Trophoblast cell (in vitro differentiated cells and primary cell): ENCODE measurements around the gene ARCN1.
"Not testable (repeated sequence)": the region's sequence is repeated elsewhere in the genome, so short reads cannot be mapped to it uniquely, and the experiment has no call there.

ENCODE experiments used
- DNase-seq, 2 donors: peaks; one replicate each; pipeline ENCODE4 v3.0.0-alpha.2; 2016
- H2AFZ ChIP-seq: 2 replicates; pipeline ENCODE4 v1.6.1; 2013; ENCODE audit warnings: low read length, moderate library complexity, mild to moderate bottlenecking; ENCODE audit not compliant: insufficient read depth, poor library complexity
- H2AK5ac ChIP-seq: 2 replicates; pipeline ENCODE4 v1.6.1; 2013; ENCODE audit warnings: mild to moderate bottlenecking, low read length
- H2BK120ac ChIP-seq: 2 replicates; pipeline ENCODE4 v1.6.1; 2013; ENCODE audit warnings: low read length, mild to moderate bottlenecking, moderate library complexity; ENCODE audit not compliant: insufficient read depth, poor library complexity
- H2BK12ac ChIP-seq: 2 replicates; pipeline ENCODE4 v1.6.1; 2013; ENCODE audit warnings: mild to moderate bottlenecking, low read length, moderate library complexity
- H2BK5ac ChIP-seq: 2 replicates; pipeline ENCODE4 v1.6.1; 2013; ENCODE audit warnings: low read length, low read depth, moderate library complexity, mild to moderate bottlenecking; ENCODE audit not compliant: poor library complexity
- H3K14ac ChIP-seq: 2 replicates; pipeline ENCODE4 v1.6.1; 2013; ENCODE audit warnings: mild to moderate bottlenecking, low read length
- H3K18ac ChIP-seq: 2 replicates; pipeline ENCODE4 v1.6.1; 2013; ENCODE audit warnings: mild to moderate bottlenecking, low read length
- H3K23ac ChIP-seq: 2 replicates; pipeline ENCODE4 v1.6.1; 2013; ENCODE audit warnings: low read length
- H3K27ac ChIP-seq: 2 replicates; pipeline ENCODE4 v1.5.1; 2013; ENCODE audit warnings: low read depth, mild to moderate bottlenecking, inconsistent platforms, low read length, moderate library complexity
- H3K27me3 ChIP-seq: 2 replicates; pipeline ENCODE4 v1.6.1; 2013; ENCODE audit warnings: inconsistent platforms, mild to moderate bottlenecking, low read length, moderate library complexity; ENCODE audit not compliant: insufficient read depth
- H3K36me3 ChIP-seq, 2 experiments: 1 replicate in 1 of 2; 2 replicates in 1 of 2; pipeline ENCODE4 v1.6.1; 2013; ENCODE audit warnings: low read length in 2 of 2, mild to moderate bottlenecking in 2 of 2, moderate library complexity in 1 of 2; ENCODE audit not compliant: insufficient read depth in 2 of 2, control insufficient read depth in 1 of 2
- H3K4ac ChIP-seq: 2 replicates; pipeline ENCODE4 v1.6.1; 2013; ENCODE audit warnings: low read depth, mild to moderate bottlenecking, low read length, moderate library complexity
- H3K4me1 ChIP-seq, 2 experiments: 1 replicate in 1 of 2; 2 replicates in 1 of 2; pipeline ENCODE4 v1.6.1; 2013; ENCODE audit warnings: low read length in 2 of 2, mild to moderate bottlenecking in 2 of 2, moderate library complexity in 1 of 2; ENCODE audit not compliant: insufficient read depth in 2 of 2, control insufficient read depth in 1 of 2
- H3K4me2 ChIP-seq: 2 replicates; pipeline ENCODE4 v1.6.1; 2013; ENCODE audit warnings: inconsistent platforms, mild to moderate bottlenecking, low read length, moderate library complexity
- H3K4me3 ChIP-seq: 2 replicates; pipeline ENCODE4 v1.5.1; 2013; ENCODE audit warnings: mild to moderate bottlenecking, low read depth, low read length, inconsistent platforms
- H3K79me1 ChIP-seq: one replicate; pipeline ENCODE4 v1.6.1; 2013; ENCODE audit warnings: low read length
- H3K79me2 ChIP-seq: 2 replicates; pipeline ENCODE4 v1.6.1; 2013; ENCODE audit warnings: low read length, mild to moderate bottlenecking; ENCODE audit not compliant: control insufficient read depth, insufficient read depth, poor library complexity
- H3K9ac ChIP-seq: 2 replicates; pipeline ENCODE4 v1.6.1; 2013; ENCODE audit warnings: mild to moderate bottlenecking, low read length
- H3K9me3 ChIP-seq: 2 replicates; pipeline ENCODE4 v1.6.1; 2013; ENCODE audit warnings: low read depth, mild to moderate bottlenecking, control low read depth, inconsistent platforms, low read length; ENCODE audit not compliant: insufficient read depth
- H4K12ac ChIP-seq: 2 replicates; pipeline ENCODE4 v1.6.1; 2013; ENCODE audit warnings: low read depth, mild to moderate bottlenecking, low read length, moderate library complexity
- H4K8ac ChIP-seq: 2 replicates; pipeline ENCODE4 v1.6.1; 2013; ENCODE audit warnings: low read depth, mild to moderate bottlenecking, low read length, moderate library complexity
- H4K91ac ChIP-seq: one replicate; pipeline ENCODE4 v1.6.1; 2013; ENCODE audit warnings: low read depth, mild to moderate bottlenecking, low read length, moderate library complexity
- WGBS: extraction: QIAGEN DNeasy Blood & Tissue Kit; methylation state at CpG from one replicate; pipeline ENCODE4 v1.1.7; 2013; ENCODE audit warnings: missing lambda C conversion rate; ENCODE audit not compliant: insufficient read length, insufficient coverage; ENCODE audit errors: extremely low coverage; 5-methylcytosine and 5-hydroxymethylcytosine counted together

Gene ARCN1

GRCh38 chr11:118592616-118593367, 20.6 kb downstream of the ARCN1 start:
- peaks cover 50 to 71% of the 10 kb centered on the region in 2 experiments for H3K36me3 ChIP-seq
- H3K9ac ChIP-seq: no peak overlapping the region
- H2BK12ac ChIP-seq: no peak overlapping the region
- no peak overlapping the region for H3K27ac ChIP-seq
- H2BK120ac ChIP-seq: no peak overlapping the region
- no peak overlapping the region for H3K18ac ChIP-seq
- WGBS: no CpG with 5 or more reads among the region's 2 CpGs
- H3K23ac ChIP-seq: no peak overlapping the region
- H2BK5ac ChIP-seq: no peak overlapping the region
- no peaks in the 10 kb centered on the region for H3K4me1 ChIP-seq
- no peak overlapping the region for H2AK5ac ChIP-seq
- H4K8ac ChIP-seq: no peak overlapping the region
- H3K14ac ChIP-seq: no peak overlapping the region
- no peak overlapping the region for H4K12ac ChIP-seq
- H3K79me2 ChIP-seq: no peaks in the 10 kb centered on the region
- H3K4me3 ChIP-seq: no peak overlapping the region
- no peak overlapping the region for H4K91ac ChIP-seq
- no peaks in the 10 kb centered on the region for H3K79me1 ChIP-seq
- no peak for DNase-seq
- no peaks in the 10 kb centered on the region for H3K27me3 ChIP-seq
- no peaks in the 10 kb centered on the region for H3K9me3 ChIP-seq
- H3K4me2 ChIP-seq: no peak overlapping the region
- no peak overlapping the region for H3K4ac ChIP-seq
- H2AFZ ChIP-seq: no peak overlapping the region

- not testable (repeated sequence) for H2AFZ ChIP-seq, H3K9me3 ChIP-seq, H3K14ac ChIP-seq, H2BK5ac ChIP-seq, H3K79me2 ChIP-seq, H3K79me1 ChIP-seq, H4K12ac ChIP-seq, H3K27me3 ChIP-seq, H2BK12ac ChIP-seq, H3K4me1 ChIP-seq, H3K4me3 ChIP-seq, H3K9ac ChIP-seq, H3K4me2 ChIP-seq, H3K4ac ChIP-seq, H2AK5ac ChIP-seq, H3K18ac ChIP-seq, H4K8ac ChIP-seq, H3K23ac ChIP-seq, H4K91ac ChIP-seq, H3K27ac ChIP-seq, H2BK120ac ChIP-seq
- peak in 1 of 2 donors; percentile 48 for DNase-seq
- peaks cover 46 to 69% of the 10 kb centered on the region in 2 experiments for H3K36me3 ChIP-seq
- WGBS: no CpG with 5 or more reads among the region's 5 CpGs
Observed at GRCh38 chr11:118594984-118595383, 22.8 kb downstream of the ARCN1 start.

- Histone ChIP-seq H4K12ac (no peak overlapping the region), H4K91ac (no peak overlapping the region), H2AFZ (no peak overlapping the region), H2AK5ac (no peak overlapping the region), H3K9ac (no peak overlapping the region), H3K79me2 (no peaks in the 10 kb centered on the region), H3K14ac (no peak overlapping the region), H3K18ac (no peak overlapping the region), H3K4me3 (no peak overlapping the region), H4K8ac (no peak overlapping the region), H2BK120ac (no peak overlapping the region), H3K36me3 (peaks cover 44 to 66% of the 10 kb centered on the region in 2 experiments), H3K27me3 (no peaks in the 10 kb centered on the region), H3K9me3 (no peaks in the 10 kb centered on the region), H3K27ac (no peak overlapping the region), H3K79me1 (no peaks in the 10 kb centered on the region), H2BK12ac (no peak overlapping the region), H3K23ac (no peak overlapping the region), H3K4me1 (no peaks in the 10 kb centered on the region), H2BK5ac (no peak overlapping the region), H3K4ac (no peak overlapping the region), H3K4me2 (no peak overlapping the region)
- WGBS: no CpG with 5 or more reads among the region's 16 CpGs
- DNase-seq: no peak
Observed at GRCh38 chr11:118596224-118597146, 24.3 kb downstream of the ARCN1 start.

GRCh38 chr11:118597556-118597955, 25.3 kb downstream of the ARCN1 start:
- Histone ChIP-seq H3K9me3 (no peaks in the 10 kb centered on the region), H3K14ac (no peak overlapping the region), H2AFZ (no peak overlapping the region), H3K9ac (no peak overlapping the region), H3K79me1 (no peaks in the 10 kb centered on the region), H4K12ac (no peak overlapping the region), H3K27me3 (no peaks in the 10 kb centered on the region), H4K91ac (no peak overlapping the region), H2BK5ac (no peak overlapping the region), H3K4me2 (no peak overlapping the region), H4K8ac (no peak overlapping the region), H2BK120ac (no peak overlapping the region), H3K79me2 (no peaks in the 10 kb centered on the region), H3K27ac (no peak overlapping the region), H2BK12ac (no peak overlapping the region), H3K4me1 (no peaks in the 10 kb centered on the region), H3K18ac (no peak overlapping the region), H3K4me3 (no peak overlapping the region), H3K36me3 (peaks cover 42 to 67% of the 10 kb centered on the region in 2 experiments), H3K4ac (no peak overlapping the region), H3K23ac (no peak overlapping the region), H2AK5ac (no peak overlapping the region)
- no CpG with 5 or more reads among the region's 9 CpGs for WGBS
- no peak for DNase-seq
